K562 treated with DMSO at 1 percent for 4 hours (cell line): ENCODE measurements around the gene NAP1L3. TPM values are rescaled to one million over a fixed set of nuclear protein-coding genes. Genes with fewer than 3 reads are reported as not detected.

Experiments used
- total RNA-seq: library from RNA; unstranded; fragments of 300-600 nt; gene quantifications from 2 replicates; pipeline ENCODE4 v1.2.3, GENCODE V29; 2022; ENCODE audit not compliant: insufficient read depth

NAP1L3 gene, protein sequence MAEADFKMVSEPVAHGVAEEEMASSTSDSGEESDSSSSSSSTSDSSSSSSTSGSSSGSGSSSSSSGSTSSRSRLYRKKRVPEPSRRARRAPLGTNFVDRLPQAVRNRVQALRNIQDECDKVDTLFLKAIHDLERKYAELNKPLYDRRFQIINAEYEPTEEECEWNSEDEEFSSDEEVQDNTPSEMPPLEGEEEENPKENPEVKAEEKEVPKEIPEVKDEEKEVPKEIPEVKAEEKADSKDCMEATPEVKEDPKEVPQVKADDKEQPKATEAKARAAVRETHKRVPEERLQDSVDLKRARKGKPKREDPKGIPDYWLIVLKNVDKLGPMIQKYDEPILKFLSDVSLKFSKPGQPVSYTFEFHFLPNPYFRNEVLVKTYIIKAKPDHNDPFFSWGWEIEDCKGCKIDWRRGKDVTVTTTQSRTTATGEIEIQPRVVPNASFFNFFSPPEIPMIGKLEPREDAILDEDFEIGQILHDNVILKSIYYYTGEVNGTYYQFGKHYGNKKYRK
- total RNA-seq = not detected in 2 replicates

DNA sequence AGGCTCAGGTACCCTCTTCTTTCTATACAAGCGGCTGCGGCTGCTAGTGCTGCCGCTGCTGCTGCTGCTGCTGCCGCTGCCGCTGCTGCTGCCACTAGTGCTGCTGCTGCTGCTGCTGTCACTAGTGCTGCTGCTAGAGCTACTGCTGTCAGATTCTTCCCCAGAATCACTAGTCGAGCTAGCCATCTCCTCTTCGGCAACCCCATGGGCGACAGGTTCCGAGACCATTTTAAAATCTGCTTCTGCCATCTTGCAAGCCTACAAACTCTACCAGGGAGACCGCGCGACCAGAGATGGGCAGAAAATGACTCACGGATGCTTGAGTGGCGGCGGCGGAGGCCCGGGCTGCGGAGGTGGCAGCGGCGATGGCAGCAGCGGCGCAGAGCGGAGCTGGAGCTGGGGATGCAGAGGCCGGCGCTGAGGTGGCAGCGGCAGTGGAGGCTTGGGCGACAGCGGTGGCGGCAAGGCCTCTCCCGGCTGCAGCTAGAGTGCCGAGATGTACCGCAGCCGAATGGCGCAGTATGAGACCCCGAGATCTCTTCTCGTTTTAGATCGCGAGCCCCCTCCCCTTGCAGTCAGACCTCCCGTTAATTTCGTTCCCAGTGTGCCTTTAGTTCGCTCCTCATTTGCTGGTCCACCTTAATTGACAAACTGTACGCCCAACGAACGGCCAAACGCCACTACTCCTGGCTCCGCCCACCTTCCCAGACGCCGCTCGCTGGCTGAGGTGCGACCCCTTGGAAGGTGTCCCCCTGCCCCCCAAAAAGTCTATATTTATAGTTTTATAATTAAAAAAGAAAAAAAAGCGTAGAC lies at the start of gene NAP1L3:
Gene NAP1L3 (minus strand): TSS at position 523 of the 813 bp plus-strand sequence. CDS start 274 bp downstream, at position 249.

DNA sequence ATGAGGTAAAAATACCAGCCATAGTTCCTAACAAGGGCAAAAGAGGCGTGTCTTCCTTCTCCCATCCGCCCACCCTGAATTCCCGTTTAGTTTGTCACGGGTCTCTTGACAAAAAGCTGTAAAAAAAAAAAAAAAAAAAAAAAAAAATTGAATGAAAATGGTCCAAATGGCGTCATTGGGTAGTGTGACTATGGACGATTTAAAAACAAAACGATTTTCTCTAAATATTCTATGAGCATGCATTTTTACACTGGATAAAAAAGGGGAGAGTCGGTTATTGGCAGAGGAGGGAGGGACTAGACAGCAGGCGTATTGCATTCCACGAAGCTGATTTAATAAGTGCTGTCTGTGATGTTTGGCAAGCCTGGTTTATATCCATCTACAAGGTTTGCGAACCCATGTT lies 492 bp upstream of the NAP1L3 start, which contains the start of gene FAM133A:
Gene FAM133A (plus strand): TSS at position 338 of the 403 bp plus-strand sequence. CDS start 35,214 bp downstream, outside the sequence.

Other genes with a start within 250 kb of the NAP1L3 start
- gene FAM133A, start 628 bp upstream of the NAP1L3 start, total RNA-seq = 0.42 and 1.1 TPM in 2 replicates